HG02759 (cell line): Measurements from ENCODE around the gene SDK2.

Experiments
- ATAC-seq: cut with Tn5 transposase; IDR thresholded peaks from one replicate; pipeline ENCODE4 v1.9.1; 2021; ENCODE audit warnings: mild to moderate bottlenecking, moderate library complexity; ENCODE audit not compliant: unreplicated experiment

SDK2 gene

GRCh38 chr17:73429440-73430164 is 214.6 kb downstream of the SDK2 start:
- ATAC-seq, result peak; percentile 89

- no peak for ATAC-seq
These were observed 217.0 kb downstream of the SDK2 start for GRCh38 chr17:73427198-73427597.

- ATAC-seq, result no peak
These were observed 219.7 kb downstream of the SDK2 start for GRCh38 chr17:73424571-73424970.

- no peak for ATAC-seq
These were observed 220.4 kb downstream of the SDK2 start for GRCh38 chr17:73423806-73424205.

- ATAC-seq, result no peak
These were observed 221.0 kb downstream of the SDK2 start for GRCh38 chr17:73423159-73423715.

- no peak for ATAC-seq
These were observed 222.1 kb downstream of the SDK2 start for GRCh38 chr17:73422121-73422520.

GRCh38 chr17:73420897-73421296 is 223.3 kb downstream of the SDK2 start:
- ATAC-seq, result no peak

GRCh38 chr17:73419881-73420280 is 224.4 kb downstream of the SDK2 start:
- ATAC-seq, result no peak

GRCh38 chr17:73419051-73419450 is 225.2 kb downstream of the SDK2 start:
- ATAC-seq, result no peak

- ATAC-seq, result no peak
These were observed 228.5 kb downstream of the SDK2 start for GRCh38 chr17:73415782-73416181.

- no peak for ATAC-seq
These were observed 229.9 kb downstream of the SDK2 start for GRCh38 chr17:73414171-73414955.

GRCh38 chr17:73412914-73413313 is 231.3 kb downstream of the SDK2 start:
- ATAC-seq, result no peak

GRCh38 chr17:73411313-73411747 is 232.9 kb downstream of the SDK2 start:
- no peak for ATAC-seq

- no peak for ATAC-seq
These were observed 233.5 kb downstream of the SDK2 start for GRCh38 chr17:73410586-73411312.

- ATAC-seq, result no peak
These were observed 240.0 kb downstream of the SDK2 start for GRCh38 chr17:73404246-73404645.

GRCh38 chr17:73402466-73402865 is 241.8 kb downstream of the SDK2 start:
- ATAC-seq, result no peak

- ATAC-seq, result no peak
These were observed 242.3 kb downstream of the SDK2 start for GRCh38 chr17:73401911-73402310.

GRCh38 chr17:73400915-73401545 is 243.2 kb downstream of the SDK2 start:
- ATAC-seq, result no peak

GRCh38 chr17:73399056-73399455 is 245.2 kb downstream of the SDK2 start:
- no peak for ATAC-seq

- no peak for ATAC-seq
These were observed 246.2 kb downstream of the SDK2 start for GRCh38 chr17:73397856-73398540.
